Mesenchymal stem cell (in vitro differentiated cells and primary cell): Measurements from ENCODE around the gene SLC41A3.

Source experiments
- DNase-seq: peaks from one replicate; pipeline ENCODE4 v3.0.0-alpha.2; 2013
- H2AFZ ChIP-seq: one replicate; pipeline ENCODE4 v1.6.1; 2013; ENCODE audit warnings: low read depth, mild to moderate bottlenecking, control low read depth, inconsistent platforms, low read length, moderate library complexity
- H2AK5ac ChIP-seq: 2 replicates; pipeline ENCODE4 v1.6.1; 2013; ENCODE audit warnings: low read length, moderate library complexity, mild to moderate bottlenecking, inconsistent platforms; ENCODE audit not compliant: severe bottlenecking
- H2BK120ac ChIP-seq: one replicate; pipeline ENCODE4 v1.6.1; 2013; ENCODE audit warnings: low read depth, mild to moderate bottlenecking, inconsistent platforms, low read length, moderate library complexity
- H2BK12ac ChIP-seq, 2 experiments: one replicate each; pipeline ENCODE4 v1.6.1; 2013; ENCODE audit warnings: inconsistent platforms in 2 of 2, low read length in 2 of 2, mild to moderate bottlenecking in 2 of 2, moderate library complexity in 2 of 2, control low read depth in 1 of 2
- H2BK15ac ChIP-seq: one replicate; pipeline ENCODE4 v1.6.1; 2013; ENCODE audit warnings: mild to moderate bottlenecking, low read depth, inconsistent platforms; ENCODE audit not compliant: poor library complexity, severe bottlenecking
- H2BK5ac ChIP-seq: 2 replicates; pipeline ENCODE4 v1.6.1; 2013; ENCODE audit warnings: low read depth, mild to moderate bottlenecking, low read length, control low read depth, inconsistent platforms; ENCODE audit not compliant: poor library complexity, severe bottlenecking
- H3K14ac ChIP-seq, 2 experiments: one replicate each; pipeline ENCODE4 v1.6.1; 2013; ENCODE audit warnings: inconsistent platforms in 2 of 2, low read length in 2 of 2, control low read depth in 1 of 2, mild to moderate bottlenecking in 1 of 2, moderate library complexity in 1 of 2
- H3K18ac ChIP-seq, 2 experiments: one replicate each; pipeline ENCODE4 v1.6.1; 2013; ENCODE audit warnings: inconsistent platforms in 2 of 2, low read length in 2 of 2, control low read depth in 1 of 2, low read depth in 1 of 2, mild to moderate bottlenecking in 1 of 2
- H3K23ac ChIP-seq, 2 experiments: one replicate each; pipeline ENCODE4 v1.6.1; 2013; ENCODE audit warnings: inconsistent platforms in 2 of 2, low read length in 2 of 2, mild to moderate bottlenecking in 2 of 2, moderate library complexity in 2 of 2, control low read depth in 1 of 2
- H3K27ac ChIP-seq: 2 replicates; pipeline ENCODE4 v1.5.1; 2013; ENCODE audit warnings: mild to moderate bottlenecking, moderate library complexity, low read length, control low read depth, inconsistent platforms; ENCODE audit not compliant: poor library complexity, severe bottlenecking
- H3K27me3 ChIP-seq, 2 experiments: 2 replicates each; pipeline versions ENCODE4 v1.6.1 to v1.7.0; 2013; ENCODE audit warnings: low read length in 2 of 2, mild to moderate bottlenecking in 2 of 2, moderate library complexity in 2 of 2, control low read depth in 1 of 2, inconsistent platforms in 1 of 2; ENCODE audit not compliant: control insufficient read depth in 1 of 2, insufficient read depth in 1 of 2
- H3K36me3 ChIP-seq, 2 experiments: 2 replicates each; pipeline versions ENCODE4 v1.6.1 to v1.7.0; 2013; ENCODE audit warnings: low read length in 2 of 2, control low read depth in 1 of 2, inconsistent platforms in 1 of 2, low read depth in 1 of 2, mild to moderate bottlenecking in 1 of 2; ENCODE audit not compliant: insufficient read depth in 2 of 2, control insufficient read depth in 1 of 2
- H3K4ac ChIP-seq, 2 experiments: one replicate each; pipeline ENCODE4 v1.6.1; 2013; ENCODE audit warnings: inconsistent platforms in 2 of 2, low read length in 2 of 2, mild to moderate bottlenecking in 2 of 2, moderate library complexity in 2 of 2, control low read depth in 1 of 2, low read depth in 1 of 2
- H3K4me1 ChIP-seq: 2 replicates; pipeline ENCODE4 v1.6.1; 2013; ENCODE audit warnings: low read depth, low read length, control low read depth; ENCODE audit not compliant: control insufficient read depth, insufficient read depth
- H3K4me2 ChIP-seq: 2 replicates; pipeline ENCODE4 v1.6.1; 2013; ENCODE audit warnings: low read length, mild to moderate bottlenecking, inconsistent platforms; ENCODE audit not compliant: poor library complexity, severe bottlenecking
- H3K4me3 ChIP-seq, 2 experiments: 2 replicates each; pipeline versions ENCODE4 v1.5.1 to v1.7.0; 2013; ENCODE audit warnings: low read length in 2 of 2, mild to moderate bottlenecking in 2 of 2, control low read depth in 1 of 2, low read depth in 1 of 2; ENCODE audit not compliant: insufficient read depth in 1 of 2
- H3K79me1 ChIP-seq: replicated peaks from 2 replicates; pipeline ENCODE4 v1.6.1; 2013; ENCODE audit warnings: mild to moderate bottlenecking, control low read depth, low read length, inconsistent platforms; ENCODE audit not compliant: poor library complexity, severe bottlenecking
- H3K9ac ChIP-seq: 2 replicates; pipeline ENCODE4 v1.7.0; 2013; ENCODE audit warnings: mild to moderate bottlenecking, low read length, moderate library complexity
- H3K9me3 ChIP-seq: 2 replicates; pipeline ENCODE4 v1.7.0; 2013; ENCODE audit warnings: mild to moderate bottlenecking, low read length; ENCODE audit not compliant: control insufficient read depth
- H4K8ac ChIP-seq: one replicate; pipeline ENCODE4 v1.6.1; 2013; ENCODE audit warnings: inconsistent platforms, mild to moderate bottlenecking, low read length, moderate library complexity
- H4K91ac ChIP-seq: one replicate; pipeline ENCODE4 v1.6.1; 2013; ENCODE audit warnings: mild to moderate bottlenecking, low read length, inconsistent platforms
- WGBS: methylation state at CpG from one replicate; pipeline ENCODE4 v1.1.7; 2013; ENCODE audit warnings: mixed read lengths; 5-methylcytosine and 5-hydroxymethylcytosine counted together

Gene SLC41A3

GRCh38 chr3:126031981-126032471 is 51.9 kb downstream of the SLC41A3 start:
- no peak overlapping the region for H3K18ac ChIP-seq

DNA sequence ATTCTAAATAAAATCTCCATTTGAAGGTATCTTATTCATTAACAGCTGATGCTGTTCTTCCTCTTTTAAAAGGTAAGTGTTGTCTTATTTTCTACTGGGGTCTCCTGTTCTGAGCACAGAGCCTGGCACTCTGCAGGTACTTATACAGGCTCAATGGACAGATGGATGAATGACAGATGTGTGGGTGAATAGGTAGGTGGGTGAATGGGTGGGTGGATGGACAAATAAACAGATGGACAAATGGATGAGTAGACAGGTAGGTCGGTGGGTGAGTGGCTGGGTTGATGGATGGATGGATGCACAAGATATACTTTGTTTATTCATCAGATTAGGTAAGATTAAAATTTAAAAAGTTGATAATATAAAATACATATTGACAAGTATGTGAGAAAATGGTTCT is 53.5 kb downstream of the SLC41A3 start:
- Histone ChIP-seq H3K23ac (no peak overlapping the region), H3K27ac (no peak overlapping the region), H3K14ac (no peak overlapping the region), H3K36me3 (peaks cover 0 to 27% of the 10 kb centered on the region in 2 experiments), H2BK120ac (no peak overlapping the region), H2BK5ac (no peak overlapping the region), H3K27me3 (no peaks in the 10 kb centered on the region), H4K8ac (no peak overlapping the region), H3K18ac (no peak overlapping the region), H3K4me3 (no peak overlapping the region), H3K9ac (no peak overlapping the region), H4K91ac (no peak overlapping the region), H3K79me1 (no peaks in the 10 kb centered on the region), H3K4me1 (peaks cover 5% of the 10 kb centered on the region), H2AFZ (no peak overlapping the region), H2AK5ac (no peak overlapping the region), H2BK12ac (no peak overlapping the region), H3K9me3 (peaks cover 14% of the 10 kb centered on the region), H3K4ac (no peak overlapping the region), H2BK15ac (no peak overlapping the region), H3K4me2 (no peak overlapping the region)
- DNase-seq = no peak
- 80% methylated on average over 1 of the region's 1 CpG for WGBS

More at GRCh38 chr3:126031981-126032471, 51.9 kb downstream of the SLC41A3 start:
- no peak overlapping the region for H4K8ac ChIP-seq
- H3K27me3 ChIP-seq = no peaks in the 10 kb centered on the region
- WGBS = 64% methylated on average over 9 of the region's 9 CpGs
- peaks cover 14% of the 10 kb centered on the region for H3K9me3 ChIP-seq
- no peak overlapping the region for H3K4ac ChIP-seq
- H3K4me1 ChIP-seq = peaks cover 5% of the 10 kb centered on the region
- H3K9ac ChIP-seq = no peak overlapping the region
- no peak overlapping the region for H2AK5ac ChIP-seq
- H3K27ac ChIP-seq = no peak overlapping the region
- no peak overlapping the region for H2BK120ac ChIP-seq
- no peak overlapping the region for H2BK15ac ChIP-seq
- peak overlapping the region; percentile 30 for H4K91ac ChIP-seq
- peaks cover 0 to 19% of the 10 kb centered on the region in 2 experiments for H3K36me3 ChIP-seq
- no peak for DNase-seq
- H2BK5ac ChIP-seq = no peak overlapping the region
- no peaks in the 10 kb centered on the region for H3K79me1 ChIP-seq
- H3K4me3 ChIP-seq = peak overlapping the region in 1 of 2 experiments; percentile 0
- no peak overlapping the region for H2BK12ac ChIP-seq
- no peak overlapping the region for H2AFZ ChIP-seq
- no peak overlapping the region for H3K4me2 ChIP-seq
- no peak overlapping the region for H3K14ac ChIP-seq
- H3K23ac ChIP-seq = no peak overlapping the region

DNA sequence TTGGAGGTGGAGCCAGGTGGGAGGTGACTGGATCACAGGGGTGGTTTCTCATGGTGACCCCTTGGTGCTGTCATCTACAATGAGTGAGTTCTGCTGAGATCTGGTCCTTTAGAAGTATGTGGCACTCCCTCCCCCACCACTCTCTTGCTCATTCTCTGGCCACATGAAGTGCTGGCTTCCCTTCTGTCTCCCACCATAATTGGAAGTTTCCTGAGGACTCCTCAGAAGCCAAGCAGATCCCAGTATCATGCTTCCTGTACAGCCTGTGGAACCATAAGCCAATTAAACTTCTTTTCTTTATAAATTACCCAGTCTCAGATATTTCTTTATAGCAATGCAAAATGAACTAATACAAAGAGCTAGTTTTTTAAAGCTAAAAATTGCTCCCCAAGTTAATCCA is 54.7 kb downstream of the SLC41A3 start:
- no peaks in the 10 kb centered on the region for H3K27me3 ChIP-seq
- no peak overlapping the region for H2BK15ac ChIP-seq
- H3K36me3 ChIP-seq = peaks cover 4 to 31% of the 10 kb centered on the region in 2 experiments
- no peak overlapping the region for H2BK120ac ChIP-seq
- H3K9ac ChIP-seq = no peak overlapping the region
- H4K91ac ChIP-seq = no peak overlapping the region
- DNase-seq = no peak
- no peak overlapping the region for H3K18ac ChIP-seq
- H3K4ac ChIP-seq = no peak overlapping the region
- H2AFZ ChIP-seq = no peak overlapping the region
- H3K23ac ChIP-seq = no peak overlapping the region
- H4K8ac ChIP-seq = no peak overlapping the region
- no peak overlapping the region for H2BK12ac ChIP-seq
- peaks cover 14% of the 10 kb centered on the region for H3K9me3 ChIP-seq
- no peak overlapping the region for H3K14ac ChIP-seq
- H2AK5ac ChIP-seq = no peak overlapping the region
- no peak overlapping the region for H3K27ac ChIP-seq
- H3K4me2 ChIP-seq = no peak overlapping the region
- no peak overlapping the region for H3K4me3 ChIP-seq
- peaks cover 2% of the 10 kb centered on the region for H3K4me1 ChIP-seq
- no peak overlapping the region for H2BK5ac ChIP-seq
- H3K79me1 ChIP-seq = no peaks in the 10 kb centered on the region

GRCh38 chr3:126028096-126028495 is 55.8 kb downstream of the SLC41A3 start:
- Histone ChIP-seq H3K4me1 (peaks cover 2% of the 10 kb centered on the region), H3K27ac (no peak overlapping the region), H2BK12ac (no peak overlapping the region), H3K27me3 (no peaks in the 10 kb centered on the region), H2BK15ac (no peak overlapping the region), H3K4ac (no peak overlapping the region), H4K91ac (no peak overlapping the region), H3K18ac (no peak overlapping the region), H3K79me1 (no peaks in the 10 kb centered on the region), H2AFZ (no peak overlapping the region), H4K8ac (no peak overlapping the region), H2BK5ac (no peak overlapping the region), H2BK120ac (no peak overlapping the region), H3K9me3 (peaks cover 14% of the 10 kb centered on the region), H3K4me2 (no peak overlapping the region), H3K4me3 (no peak overlapping the region), H2AK5ac (no peak overlapping the region), H3K36me3 (peaks cover 4 to 35% of the 10 kb centered on the region in 2 experiments), H3K23ac (no peak overlapping the region), H3K9ac (no peak overlapping the region), H3K14ac (no peak overlapping the region)
- WGBS = 93% methylated on average over 4 of the region's 4 CpGs
- no peak for DNase-seq
